Nephron (organoid): ENCODE results near the gene OR2AG1.

Experiments
- H3K27ac Mint-ChIP-seq, 3 experiments: 2 replicates each; pipeline ENCODE4 v1.8.0; 2020; ENCODE audit warnings: mixed read lengths in 3 of 3, mild to moderate bottlenecking in 2 of 3, moderate library complexity in 1 of 3
- H3K27me3 Mint-ChIP-seq: 2 replicates; pipeline ENCODE4 v1.8.0; 2021; ENCODE audit warnings: low read depth, mild to moderate bottlenecking, moderate library complexity, mixed read lengths
- H3K36me3 Mint-ChIP-seq: 2 replicates; pipeline ENCODE4 v1.8.0; 2020; ENCODE audit warnings: low read depth, mixed read lengths
- H3K4me1 Mint-ChIP-seq: 2 replicates; pipeline ENCODE4 v1.8.0; 2020; ENCODE audit warnings: mixed read lengths
- H3K4me3 Mint-ChIP-seq, 3 experiments: 2 replicates each; pipeline ENCODE4 v1.8.0; 2020; ENCODE audit warnings: mild to moderate bottlenecking in 3 of 3, mixed read lengths in 3 of 3, moderate library complexity in 2 of 3
- H3K9me3 Mint-ChIP-seq: 2 replicates; pipeline ENCODE4 v1.8.0; 2020; ENCODE audit warnings: mixed read lengths
- CTCF ChIP-seq, 3 experiments: fragments of 200-600 bp; sonication (generic); IDR thresholded peaks; one replicate each; pipeline ENCODE4 v1.5.0; 2021; ENCODE audit warnings: antibody characterized with exemption in 3 of 3; ENCODE audit not compliant: unreplicated experiment in 3 of 3

The OR2AG1 gene, protein sequence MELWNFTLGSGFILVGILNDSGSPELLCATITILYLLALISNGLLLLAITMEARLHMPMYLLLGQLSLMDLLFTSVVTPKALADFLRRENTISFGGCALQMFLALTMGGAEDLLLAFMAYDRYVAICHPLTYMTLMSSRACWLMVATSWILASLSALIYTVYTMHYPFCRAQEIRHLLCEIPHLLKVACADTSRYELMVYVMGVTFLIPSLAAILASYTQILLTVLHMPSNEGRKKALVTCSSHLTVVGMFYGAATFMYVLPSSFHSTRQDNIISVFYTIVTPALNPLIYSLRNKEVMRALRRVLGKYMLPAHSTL

GRCh38 chr11:6782720-6783119 lies at the start of gene OR2AG1:
Gene OR2AG1 (plus strand): TSS chr11:6783020. CDS start chr11:6785038, 2,018 bp downstream.
- no peaks in the 10 kb centered on the region for H3K4me1 Mint-ChIP-seq
- H3K36me3 Mint-ChIP-seq: no peaks in the 10 kb centered on the region
- peaks cover 3% of the 10 kb centered on the region for H3K27me3 Mint-ChIP-seq
- H3K9me3 Mint-ChIP-seq: no peaks in the 10 kb centered on the region
- H3K27ac Mint-ChIP-seq: no peak within 1 kb of the TSS
- no peak for TF ChIP-seq CTCF (IDR thresholded peaks at IDR 0.05; ENCODE audit: unreplicated experiment in 3 of 3)
- H3K4me3 Mint-ChIP-seq: no peak within 1 kb of the TSS

- H3K4me1 Mint-ChIP-seq: no peaks in the 10 kb centered on the region
- TF ChIP-seq CTCF (IDR thresholded peaks at IDR 0.05; ENCODE audit: unreplicated experiment in 3 of 3): no peak
- H3K27me3 Mint-ChIP-seq: no peaks in the 10 kb centered on the region
- no peak overlapping the region for H3K4me3 Mint-ChIP-seq
- no peaks in the 10 kb centered on the region for H3K36me3 Mint-ChIP-seq
- no peak overlapping the region for H3K27ac Mint-ChIP-seq
- no peaks in the 10 kb centered on the region for H3K9me3 Mint-ChIP-seq
These were observed 49.2 kb upstream of the OR2AG1 start for GRCh38 chr11:6733326-6734275.

GRCh38 chr11:6734616-6735015 lies 48.2 kb upstream of the OR2AG1 start:
- Mint-ChIP-seq H3K27me3 (no peaks in the 10 kb centered on the region), H3K27ac (no peak overlapping the region), H3K4me3 (no peak overlapping the region), H3K36me3 (no peaks in the 10 kb centered on the region), H3K9me3 (no peaks in the 10 kb centered on the region), H3K4me1 (no peaks in the 10 kb centered on the region)
- TF ChIP-seq CTCF (IDR thresholded peaks at IDR 0.05; ENCODE audit: unreplicated experiment in 3 of 3): no peak

DNA sequence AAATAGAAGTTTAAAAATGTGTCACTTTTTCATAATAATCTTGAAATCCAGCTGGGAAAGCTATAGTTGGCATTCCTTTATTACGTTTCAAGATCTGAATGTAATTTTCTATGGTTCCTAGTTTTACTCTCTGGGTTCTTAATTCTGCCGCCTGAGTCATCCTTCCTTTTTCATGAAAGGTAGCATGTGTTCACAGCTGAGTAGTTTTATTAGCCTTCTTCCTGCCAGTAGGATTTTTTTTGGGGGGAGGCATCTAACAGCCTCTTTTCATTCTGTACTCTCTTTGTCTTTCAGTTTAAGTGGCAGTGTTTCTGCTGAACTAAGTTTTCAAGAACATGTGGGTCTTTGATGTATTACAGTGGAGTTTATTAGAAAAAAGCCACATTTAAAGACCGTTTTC lies 47.5 kb upstream of the OR2AG1 start:
- Mint-ChIP-seq H3K27ac (peak overlapping the region; percentile 4 to 17 (median 7)), H3K4me1 (no peaks in the 10 kb centered on the region), H3K36me3 (no peaks in the 10 kb centered on the region), H3K4me3 (no peak overlapping the region), H3K27me3 (no peaks in the 10 kb centered on the region), H3K9me3 (no peaks in the 10 kb centered on the region)
- TF ChIP-seq CTCF (IDR thresholded peaks at IDR 0.05; ENCODE audit: unreplicated experiment in 3 of 3): no peak

GRCh38 chr11:6736495-6737121 lies 46.2 kb upstream of the OR2AG1 start:
- no peaks in the 10 kb centered on the region for H3K9me3 Mint-ChIP-seq
- no peaks in the 10 kb centered on the region for H3K27me3 Mint-ChIP-seq

More at GRCh38 chr11:6736495-6737121, 46.2 kb upstream of the OR2AG1 start:
- Mint-ChIP-seq H3K36me3 (no peaks in the 10 kb centered on the region), H3K4me1 (no peaks in the 10 kb centered on the region), H3K27ac (no peak overlapping the region), H3K4me3 (no peak overlapping the region)
- no peak for TF ChIP-seq CTCF (IDR thresholded peaks at IDR 0.05; ENCODE audit: unreplicated experiment in 3 of 3)
